A172 (cell line): ENCODE results near the gene COL2A1. TPM values are rescaled to one million over a fixed set of nuclear protein-coding genes. Genes with fewer than 3 reads are reported as not detected.

Experiments used
- DNase-seq: peaks from one replicate; pipeline ENCODE4 v3.0.0-alpha.2; 2015; ENCODE audit warnings: low spot score
- total RNA-seq: library from RNA; depleted of rRNA; stranded (reverse); fragments of >200 nt; shearing (Covaris generic); gene quantifications from 2 replicates; pipeline ENCODE4 v1.2.3, GENCODE V29; 2014

The COL2A1 gene
- total RNA-seq, 1 experiment from 2014 or later, result not detected

- no peak for DNase-seq
Observed at GRCh38 chr12:47990351-47991105, 13.7 kb downstream of the COL2A1 start.

GRCh38 chr12:47989666-47990065 is 14.6 kb downstream of the COL2A1 start:
- DNase-seq, result no peak

- DNase-seq, result no peak
Observed at GRCh38 chr12:47989023-47989417, 15.3 kb downstream of the COL2A1 start.

- no peak for DNase-seq
Observed at GRCh38 chr12:47988073-47989022, 15.9 kb downstream of the COL2A1 start.

- DNase-seq, result no peak
Observed at GRCh38 chr12:47987411-47988072, 16.7 kb downstream of the COL2A1 start.

GRCh38 chr12:47986832-47987231 is 17.4 kb downstream of the COL2A1 start:
- no peak for DNase-seq

- DNase-seq, result no peak
Observed at GRCh38 chr12:47986291-47986660, 18.0 kb downstream of the COL2A1 start.

- DNase-seq, result no peak
Observed at GRCh38 chr12:47985596-47986290, 18.5 kb downstream of the COL2A1 start.

GRCh38 chr12:47984331-47984801 is 19.9 kb downstream of the COL2A1 start:
- DNase-seq, result no peak

GRCh38 chr12:47983541-47984115 is 20.6 kb downstream of the COL2A1 start:
- DNase-seq, result no peak

GRCh38 chr12:47982770-47983169 is 21.5 kb downstream of the COL2A1 start:
- DNase-seq, result no peak

- no peak for DNase-seq
Observed at GRCh38 chr12:47982311-47982710, 22.0 kb downstream of the COL2A1 start.

GRCh38 chr12:47981496-47982260 is 22.6 kb downstream of the COL2A1 start:
- no peak for DNase-seq

- DNase-seq, result no peak
Observed at GRCh38 chr12:47980779-47981495, 23.3 kb downstream of the COL2A1 start.

- DNase-seq, result no peak
Observed at GRCh38 chr12:47980197-47980596, 24.1 kb downstream of the COL2A1 start.

GRCh38 chr12:47979686-47980085 is 24.6 kb downstream of the COL2A1 start:
- no peak for DNase-seq

GRCh38 chr12:47979166-47979565 is 25.1 kb downstream of the COL2A1 start:
- DNase-seq, result no peak

- no peak for DNase-seq
Observed at GRCh38 chr12:47978598-47978873, 25.7 kb downstream of the COL2A1 start.

- no peak for DNase-seq
Observed at GRCh38 chr12:47977772-47978597, 26.3 kb downstream of the COL2A1 start.
